Dermis blood vessel endothelial cell (primary cell): ENCODE data around the gene ZNF556. TPM values are rescaled to one million over a fixed set of nuclear protein-coding genes. Genes with fewer than 3 reads are reported as not detected.
"Not testable (repeated sequence)": the region's sequence is repeated elsewhere in the genome, so short reads cannot be mapped to it uniquely, and the experiment has no call there.

Experiments
- DNase-seq: peaks from one replicate; pipeline ENCODE4 v3.0.0; 2010
- total RNA-seq: library from RNA; depleted of rRNA; stranded (reverse); fragments of >200 nt; gene quantifications from 2 replicates; pipeline ENCODE4 v1.2.3, GENCODE V29; 2014

ZNF556 gene
- total RNA-seq, 1 donor from 2014 or later = under 0.01 TPM

DNA sequence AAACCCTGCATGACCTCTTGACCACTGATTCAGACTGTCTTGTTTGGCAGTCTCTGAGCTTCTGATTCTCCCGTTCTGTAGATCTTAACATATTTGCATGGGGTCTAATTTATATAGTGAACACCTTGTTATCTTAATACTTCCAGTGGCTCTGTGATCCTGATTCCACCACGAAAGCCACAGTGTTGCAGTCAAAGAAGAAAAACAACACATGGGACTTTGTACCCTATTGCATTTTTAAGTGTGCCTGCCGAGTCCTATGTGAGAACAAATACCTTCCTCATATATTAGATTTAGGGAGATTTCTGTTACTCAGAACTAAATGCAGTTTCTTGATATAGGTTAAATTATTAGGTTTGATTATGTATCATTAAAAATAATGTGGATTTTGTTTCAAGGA lies 12.3 kb upstream of the ZNF556 start:
- no peak for DNase-seq

DNA sequence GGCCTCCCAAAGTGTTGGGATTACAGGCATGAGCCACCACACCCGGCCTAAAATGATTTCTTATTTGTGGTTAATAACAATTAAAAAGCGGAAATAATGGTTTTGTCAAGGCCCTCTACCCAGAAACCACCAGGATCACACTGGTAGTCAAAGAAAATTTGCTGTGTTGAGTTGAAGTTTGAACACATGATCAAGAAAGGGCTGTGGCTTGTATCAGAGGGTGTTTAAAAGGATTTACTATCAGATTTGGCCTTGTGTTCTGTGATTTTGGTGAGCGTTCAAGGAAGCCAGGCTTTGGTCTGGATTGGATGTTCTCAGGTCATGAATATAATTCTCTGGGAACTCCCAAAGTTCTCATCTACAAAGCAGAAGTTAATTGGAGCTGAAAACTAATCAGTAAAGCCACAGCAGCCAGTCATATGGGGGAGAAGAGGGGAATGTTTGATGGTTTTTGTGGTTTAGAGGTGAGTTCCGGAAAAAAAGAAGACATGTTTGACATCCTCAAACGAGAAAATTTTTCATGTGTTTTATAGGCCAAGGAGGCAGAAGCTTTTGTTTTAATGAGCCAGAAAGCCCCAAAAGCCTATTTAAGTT lies 10.6 kb upstream of the ZNF556 start:
- no peak for DNase-seq

DNA sequence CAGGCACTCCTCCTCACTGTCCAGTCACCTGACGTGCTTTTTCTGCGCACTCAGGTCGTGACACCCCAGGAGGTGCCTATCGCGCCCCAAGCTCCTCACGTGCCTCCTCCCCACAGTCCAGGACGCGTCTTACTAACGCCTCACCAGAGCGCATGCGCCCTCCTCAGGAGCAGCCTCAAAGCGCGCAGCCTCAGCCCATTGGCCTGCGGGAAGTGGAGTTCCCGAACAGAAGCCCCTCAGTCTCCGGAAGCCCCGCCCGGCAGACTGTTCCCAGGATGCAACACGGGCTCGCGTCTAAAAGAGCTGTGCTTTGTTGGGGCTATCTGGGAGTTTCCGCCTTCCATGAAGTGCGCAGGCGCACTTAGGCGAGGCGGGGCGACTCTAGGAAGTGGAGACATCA lies 8.3 kb upstream of the ZNF556 start:
- DNase-seq = no peak

DNA sequence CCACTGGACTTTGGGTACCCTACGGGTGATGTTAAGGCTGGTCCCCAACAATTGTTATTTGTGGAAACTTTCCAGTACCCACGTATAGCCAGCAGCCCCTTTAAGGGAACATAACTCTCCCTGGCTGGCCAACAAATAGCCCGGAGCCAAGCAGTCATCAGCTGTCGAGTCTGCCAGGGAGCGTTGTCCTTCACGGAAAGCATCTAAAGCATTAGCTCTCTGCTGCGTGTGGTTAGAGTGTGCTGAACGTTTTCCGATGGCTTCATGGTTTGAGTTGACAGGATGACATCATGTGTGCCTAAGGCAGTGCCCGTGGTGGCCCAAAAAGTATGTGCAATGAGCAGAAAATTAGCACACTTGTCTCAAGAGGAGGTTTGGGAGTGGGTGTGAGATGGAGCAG lies 3.3 kb upstream of the ZNF556 start:
- DNase-seq = no peak

DNA sequence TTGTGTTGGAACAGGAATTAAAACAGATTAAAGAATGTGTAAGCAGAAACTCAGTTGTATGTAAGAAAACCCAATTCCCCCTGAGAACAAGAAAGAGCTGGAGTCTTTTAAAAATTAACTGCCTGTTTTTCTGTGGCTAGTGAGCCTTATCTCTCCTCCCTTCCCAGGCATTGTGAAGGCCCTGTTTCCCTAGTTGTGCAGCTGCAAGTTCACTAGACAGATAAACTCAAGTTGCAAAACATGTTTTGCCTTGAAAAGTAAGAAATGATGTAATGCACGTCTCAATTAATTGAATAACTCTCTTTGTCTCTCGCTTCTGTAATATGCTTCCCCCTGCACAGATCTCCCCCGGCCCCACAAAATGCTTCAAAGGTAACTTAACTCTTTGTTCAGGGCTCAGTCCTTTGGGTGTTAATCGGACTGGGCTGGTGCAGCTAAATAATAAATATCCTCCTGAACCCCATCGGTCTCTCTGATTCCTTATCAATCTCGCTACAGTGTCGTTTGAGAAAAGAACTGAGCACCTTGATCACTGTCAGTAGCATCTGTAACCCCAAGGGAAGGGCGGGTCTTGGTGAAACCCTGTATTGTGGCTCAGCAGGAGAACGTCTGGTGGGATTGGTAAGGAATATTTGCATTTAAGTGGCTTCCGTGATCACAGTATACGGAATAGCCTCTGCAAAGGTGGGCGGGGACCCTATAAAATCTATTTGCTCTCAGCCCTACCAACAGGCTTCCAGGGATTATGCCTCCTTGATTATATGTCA lies 1.6 kb upstream of the ZNF556 start:
- no peak for DNase-seq

DNA sequence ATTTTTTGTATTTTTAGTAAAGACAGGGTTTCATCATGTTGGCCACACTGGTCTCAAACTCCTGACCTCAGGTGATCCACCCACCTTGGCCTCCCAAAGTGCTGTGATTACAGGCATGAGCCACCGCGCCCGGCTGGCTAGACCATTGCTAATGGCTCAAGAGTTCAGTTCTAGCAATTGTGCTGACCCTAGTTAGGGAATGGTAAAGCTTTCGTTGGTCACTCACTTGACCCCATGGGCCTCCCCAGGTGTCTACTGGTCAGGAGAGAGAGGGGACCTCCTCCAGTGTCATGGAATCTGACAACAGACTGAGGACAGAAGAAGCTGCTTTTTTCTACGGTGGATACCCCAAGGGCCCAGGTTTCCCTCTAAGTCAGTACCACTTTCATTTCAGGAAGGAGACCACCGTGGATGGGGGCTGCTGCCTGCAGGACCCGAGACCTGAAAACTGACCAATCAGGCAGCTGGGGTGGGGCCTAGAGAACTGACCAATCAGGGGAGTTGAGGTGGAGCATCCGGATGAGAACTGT lies 575 bp upstream of the ZNF556 start:
- no peak for DNase-seq

DNA sequence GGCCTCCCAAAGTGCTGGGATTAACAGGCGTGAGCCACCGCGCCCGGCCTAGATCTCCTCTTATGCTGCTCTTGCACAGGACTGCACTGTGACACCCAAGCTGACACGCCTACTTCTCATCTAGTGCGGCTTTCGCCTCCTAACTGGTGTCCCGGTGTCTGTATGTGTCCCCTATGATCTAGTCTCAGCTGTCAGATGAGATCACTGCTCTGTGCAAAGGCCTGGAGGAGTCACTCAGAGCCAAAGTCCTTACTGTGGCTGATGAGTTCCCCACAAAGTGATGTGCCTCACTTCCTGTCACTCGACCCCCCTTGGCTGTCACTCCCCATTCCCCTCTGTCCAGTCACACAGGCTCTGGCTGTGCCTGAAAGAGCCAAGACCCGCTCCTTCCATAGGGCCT lies 2.5 kb downstream of the ZNF556 start:
- no peak for DNase-seq

DNA sequence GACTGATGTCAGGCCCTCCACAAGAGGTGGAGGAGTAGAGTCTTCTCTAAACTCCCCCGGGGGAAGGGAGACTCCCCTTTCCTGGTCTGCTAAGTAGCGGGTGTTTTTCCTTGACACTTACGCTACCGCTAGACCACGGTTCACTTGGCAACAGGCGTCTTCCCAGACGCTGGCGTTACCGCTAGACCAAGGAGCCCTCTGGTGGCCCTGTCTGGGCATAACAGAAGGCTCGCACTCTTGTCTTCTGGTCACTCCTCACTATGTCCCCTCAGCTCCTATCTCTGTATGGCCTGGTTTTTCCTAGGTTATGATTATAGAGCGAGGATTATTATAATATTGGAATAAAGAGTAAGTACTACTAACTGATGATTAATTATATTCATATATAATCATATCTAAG lies 5.0 kb downstream of the ZNF556 start:
- DNase-seq = peak; percentile 17

DNA sequence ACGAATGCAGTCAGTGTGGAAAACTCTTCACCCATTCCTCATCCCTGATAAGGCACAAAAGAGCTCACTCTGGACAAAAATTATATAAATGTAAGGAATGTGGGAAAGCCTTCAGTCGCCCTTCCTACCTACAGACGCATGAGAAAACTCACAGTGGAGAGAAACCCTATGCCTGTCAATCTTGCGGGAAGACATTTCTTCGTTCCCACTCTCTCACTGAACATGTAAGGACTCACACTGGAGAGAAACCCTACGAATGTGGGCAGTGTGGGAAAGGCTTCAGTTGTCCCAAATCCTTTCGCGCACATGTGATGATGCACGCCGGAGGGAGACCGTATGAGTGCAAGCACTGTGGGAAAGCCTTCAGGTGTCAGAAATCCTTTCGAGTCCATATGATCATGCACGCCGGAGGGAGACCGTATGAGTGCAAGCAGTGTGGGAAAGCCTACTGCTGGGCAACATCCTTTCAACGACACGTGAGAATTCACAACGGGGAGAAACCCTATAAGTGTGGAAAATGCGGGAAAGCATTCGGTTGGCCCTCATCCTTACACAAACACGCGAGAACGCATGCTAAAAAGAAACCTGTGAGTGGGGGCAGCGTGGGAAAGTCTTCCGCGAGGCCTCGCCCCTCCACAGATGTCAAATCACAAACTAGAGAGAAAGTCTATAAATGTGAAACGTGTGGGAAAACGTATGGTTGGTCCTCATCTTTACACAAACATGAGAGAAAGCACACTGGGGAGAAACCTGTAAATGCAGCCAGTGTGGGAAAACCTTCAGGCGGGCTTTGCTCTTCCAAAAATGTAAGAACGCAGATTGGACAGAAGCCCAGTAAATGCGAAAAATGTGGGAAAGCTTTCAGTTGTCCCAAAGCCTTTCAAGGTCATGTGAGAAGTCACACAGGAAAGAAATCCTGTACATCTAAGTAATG lies 10.5 kb downstream of the ZNF556 start:
- no peak for DNase-seq

DNA sequence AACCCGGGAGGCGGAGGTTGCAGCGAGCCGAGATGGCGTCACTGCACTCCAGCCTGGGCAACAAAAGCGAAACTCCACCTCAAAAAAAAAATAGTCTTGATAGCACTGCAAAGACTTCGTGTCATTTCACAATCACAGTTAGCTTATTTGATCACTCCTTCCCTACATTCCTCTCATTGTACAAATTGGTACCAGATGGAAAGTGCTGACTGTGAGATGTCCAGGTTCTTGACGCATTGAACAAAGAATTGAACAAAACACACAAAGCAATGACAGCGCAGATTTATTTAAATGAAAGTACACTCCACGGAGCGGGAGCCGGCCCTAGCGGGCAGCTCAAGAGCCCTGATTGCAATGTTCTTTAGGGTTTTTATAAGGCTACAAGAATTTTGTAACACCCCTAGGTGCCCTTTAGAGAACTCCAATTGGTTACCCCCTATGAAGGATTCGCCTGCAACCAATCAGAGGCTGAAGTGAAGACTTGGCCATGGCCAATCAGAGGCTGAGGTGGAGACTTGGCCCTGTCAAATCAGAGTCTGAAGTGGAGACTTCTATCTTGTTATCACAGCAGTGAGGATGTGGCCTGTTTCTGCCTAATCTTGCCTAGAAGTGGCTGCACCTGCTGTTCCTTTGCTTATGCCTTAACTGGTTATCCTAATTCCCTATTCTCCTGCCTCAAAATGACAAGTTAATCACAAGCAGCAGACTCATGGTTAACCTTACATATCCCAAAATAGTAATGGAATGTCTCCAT lies 16.7 kb downstream of the ZNF556 start:
- no peak for DNase-seq

DNA sequence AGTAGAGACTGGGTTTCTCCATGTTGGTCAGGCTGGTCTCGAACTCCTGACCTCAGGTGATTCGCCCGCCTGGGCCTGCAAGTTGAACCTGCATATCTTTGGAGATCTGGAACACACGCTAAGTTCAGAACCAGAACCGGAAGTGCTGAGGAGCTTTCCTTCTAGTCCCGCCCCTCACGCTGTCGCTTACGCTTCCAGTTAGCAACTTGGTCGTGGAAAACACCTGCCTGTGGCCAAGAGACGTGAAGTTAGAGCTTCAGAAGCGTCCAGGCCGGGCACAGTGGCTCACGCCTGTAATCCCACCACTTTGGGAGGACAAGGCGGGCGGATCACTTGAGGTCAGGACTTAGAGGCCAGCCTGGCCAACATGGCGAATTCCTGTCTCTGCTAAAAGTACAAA lies 18.6 kb downstream of the ZNF556 start:
- DNase-seq = no peak

DNA sequence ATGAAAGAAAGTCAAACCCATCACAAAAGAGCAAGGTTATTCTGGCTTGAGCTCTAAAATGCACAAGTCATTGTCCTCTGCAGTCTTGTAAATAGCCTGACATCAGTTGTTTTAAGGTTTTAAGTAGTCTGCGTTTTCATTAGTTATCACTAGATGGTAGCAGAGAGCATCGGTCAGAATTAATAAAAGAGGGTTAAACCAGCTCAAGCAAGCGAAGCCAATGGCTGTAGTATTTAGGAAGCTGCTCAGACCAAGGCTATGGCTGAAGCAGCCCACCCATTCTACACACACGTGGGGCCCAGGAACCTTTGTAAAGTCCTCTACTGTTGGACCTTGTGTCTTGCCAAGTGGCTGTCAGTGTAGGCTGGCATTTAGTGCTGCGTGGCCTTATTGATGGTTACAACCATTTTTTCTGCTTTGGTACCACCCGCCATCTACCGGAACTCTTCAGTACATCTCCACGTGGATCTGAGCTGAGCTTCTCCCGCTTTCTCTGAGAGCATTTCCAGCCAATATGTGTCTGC lies 20.3 kb downstream of the ZNF556 start:
- DNase-seq = peak; percentile 83

DNA sequence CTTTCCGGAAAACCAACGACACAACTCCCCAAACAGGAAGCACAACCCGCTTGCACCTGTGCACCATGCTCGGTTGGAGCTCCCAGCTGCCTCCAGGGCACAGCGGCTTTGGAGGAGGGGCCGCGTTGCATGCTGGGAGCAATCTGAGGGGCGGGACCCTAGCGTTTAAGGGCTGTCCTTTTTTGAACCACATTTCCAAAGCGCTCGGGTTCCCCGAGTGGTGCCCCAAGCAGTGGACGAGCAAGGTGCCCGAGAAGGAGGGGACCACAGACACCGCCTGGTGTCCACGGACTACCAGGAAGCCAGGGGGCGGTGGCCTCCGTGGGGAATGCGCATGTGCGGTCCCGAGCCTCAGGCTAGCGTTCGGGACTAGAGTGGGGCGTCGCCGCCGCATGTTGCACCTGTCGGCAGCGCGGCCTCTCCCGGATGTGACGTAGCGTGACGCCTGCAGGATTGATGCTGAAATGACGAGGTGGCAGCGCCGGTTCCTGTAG lies 21.6 kb downstream of the ZNF556 start:
- DNase-seq = peak; percentile 55

DNA sequence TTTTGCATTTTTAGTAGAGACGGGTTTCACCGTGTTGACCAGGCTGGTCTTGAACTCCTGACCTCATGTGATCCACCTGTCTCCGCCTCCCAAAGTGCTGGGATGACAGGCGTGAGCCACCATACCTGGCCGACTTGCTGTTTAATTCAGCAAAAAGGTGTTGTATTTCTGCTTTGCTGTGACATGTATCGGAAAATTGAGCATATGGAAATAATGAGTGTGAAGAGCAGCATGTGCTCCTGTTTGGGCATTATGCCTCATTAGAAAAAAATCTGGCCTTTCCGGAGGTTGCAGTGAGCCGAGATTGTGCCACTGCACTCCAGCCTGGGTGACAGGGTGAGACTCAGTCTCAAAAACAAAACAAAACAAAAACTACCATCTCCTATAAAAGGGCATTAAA lies 23.4 kb downstream of the ZNF556 start:
- not testable (repeated sequence) for DNase-seq

DNA sequence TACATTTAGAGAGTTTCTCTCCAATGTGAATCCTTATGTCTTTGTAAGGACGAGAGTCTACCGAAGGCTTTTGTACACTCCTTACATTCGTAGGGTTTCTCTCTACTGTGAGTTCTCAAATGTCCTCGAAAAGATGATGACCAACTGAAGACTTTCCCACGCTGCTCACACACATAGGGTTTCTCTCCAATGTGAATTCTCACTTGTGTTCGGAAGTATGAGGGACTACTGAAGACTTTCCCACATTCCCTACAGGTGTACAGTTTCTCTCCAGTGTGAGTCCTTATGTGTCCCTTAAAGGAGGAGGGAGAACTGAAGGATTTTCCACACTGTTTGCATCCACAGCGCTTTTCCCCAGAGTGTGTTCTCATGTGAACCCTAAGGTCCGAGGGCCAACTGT lies 29.6 kb downstream of the ZNF556 start:
- no peak for DNase-seq

DNA sequence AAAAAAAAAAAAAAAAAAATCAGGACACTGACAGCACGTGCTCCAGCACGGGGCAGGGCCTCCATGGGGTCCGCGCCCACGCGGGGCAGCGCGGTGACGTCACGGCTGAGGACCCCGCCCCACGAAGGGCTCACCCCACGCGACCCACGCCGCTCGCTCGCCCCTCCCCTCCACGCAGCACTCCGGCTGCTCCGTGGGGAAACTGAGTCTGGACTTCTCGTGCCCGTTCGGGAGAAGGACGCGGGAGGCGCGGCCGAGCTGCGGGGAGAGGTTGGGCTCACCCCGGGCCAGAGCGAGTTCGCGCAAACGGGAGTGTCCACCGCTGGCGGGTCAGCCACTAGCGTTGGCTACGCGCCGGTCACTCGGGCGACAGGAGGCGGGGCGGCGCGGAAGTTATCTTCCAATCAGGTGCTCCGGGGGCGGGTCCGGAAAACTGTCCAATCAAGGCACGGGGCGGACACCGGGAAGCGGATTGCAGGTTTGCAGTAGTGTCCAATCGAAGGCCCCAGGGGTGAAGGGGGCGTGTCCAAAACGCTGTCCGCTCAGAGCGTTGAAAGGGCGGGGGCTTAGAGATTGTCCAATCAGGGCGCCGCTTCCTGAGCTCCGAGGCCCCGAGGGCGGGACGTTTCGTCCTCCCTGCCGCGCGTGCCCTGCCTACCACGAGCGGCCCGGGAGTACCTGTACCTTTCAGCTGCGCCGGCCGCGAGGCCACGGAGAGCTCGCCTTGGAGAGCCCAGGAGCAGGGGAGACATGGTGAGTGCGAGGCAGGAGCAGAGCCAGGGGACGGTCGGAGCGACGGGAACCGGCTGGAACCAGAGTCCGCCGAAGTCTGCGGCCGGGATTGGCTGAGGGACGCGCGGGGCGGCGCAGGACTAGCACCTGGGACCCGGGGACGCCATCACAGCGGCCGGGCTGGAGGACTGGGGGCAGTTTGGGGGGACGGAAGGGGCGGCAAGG lies 33.4 kb downstream of the ZNF556 start, which contains the start of gene ZNF57:
ZNF57 (plus strand) TSS at position 633 of the 957 bp plus-strand sequence; CDS start at position 751, 118 bp downstream.
- DNase-seq = peak; percentile 100

DNA sequence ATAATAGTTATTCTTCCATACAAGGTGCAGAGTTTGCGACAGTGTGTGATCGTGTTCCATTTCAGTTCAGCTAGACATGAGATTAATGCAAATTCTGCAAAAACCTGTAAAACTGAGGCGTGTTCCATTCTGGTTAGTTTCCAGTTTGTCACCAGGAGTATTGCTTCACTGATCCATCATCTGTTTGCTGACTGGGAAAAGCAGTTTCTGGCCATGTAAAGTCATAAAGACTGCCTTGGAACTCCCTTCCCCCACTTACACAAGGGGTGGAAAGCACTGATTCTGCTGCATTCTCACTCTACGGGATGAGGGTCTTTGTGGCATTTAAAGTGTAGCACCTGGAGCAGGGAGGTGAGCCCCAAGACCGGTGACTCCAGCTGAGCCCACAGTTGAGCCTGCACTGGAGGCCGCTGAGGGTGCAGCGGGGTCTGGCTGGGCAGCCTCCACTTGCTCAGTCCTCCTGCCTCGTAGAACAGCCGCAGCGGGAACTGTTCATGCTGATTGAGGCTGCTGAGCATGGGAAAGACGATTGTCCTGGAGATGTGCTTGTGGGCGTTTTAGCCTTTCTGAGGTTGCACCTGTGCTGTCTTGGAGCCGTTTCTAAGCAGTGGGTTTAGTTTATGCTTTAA lies 35.6 kb downstream of the ZNF556 start:
- DNase-seq = no peak

DNA sequence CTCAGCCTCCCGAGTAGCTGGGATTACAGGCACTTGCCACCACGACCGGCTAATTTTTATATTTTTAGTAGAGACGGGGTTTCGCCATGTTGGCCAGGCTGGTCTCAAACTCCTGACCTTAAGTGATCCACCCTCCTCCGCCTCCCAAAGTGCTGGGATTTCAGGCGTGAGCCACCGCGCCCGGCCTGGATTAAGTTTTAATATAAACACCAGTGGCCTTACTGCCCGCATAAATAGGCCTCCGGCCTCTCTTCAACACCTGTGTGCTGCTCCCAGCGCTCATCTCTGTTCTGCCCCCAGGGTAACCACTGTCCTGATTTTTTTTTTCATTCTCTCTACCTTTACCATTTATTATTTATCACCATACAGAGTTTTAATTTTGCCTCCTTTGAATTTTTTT lies 36.2 kb downstream of the ZNF556 start:
- not testable (repeated sequence) for DNase-seq

DNA sequence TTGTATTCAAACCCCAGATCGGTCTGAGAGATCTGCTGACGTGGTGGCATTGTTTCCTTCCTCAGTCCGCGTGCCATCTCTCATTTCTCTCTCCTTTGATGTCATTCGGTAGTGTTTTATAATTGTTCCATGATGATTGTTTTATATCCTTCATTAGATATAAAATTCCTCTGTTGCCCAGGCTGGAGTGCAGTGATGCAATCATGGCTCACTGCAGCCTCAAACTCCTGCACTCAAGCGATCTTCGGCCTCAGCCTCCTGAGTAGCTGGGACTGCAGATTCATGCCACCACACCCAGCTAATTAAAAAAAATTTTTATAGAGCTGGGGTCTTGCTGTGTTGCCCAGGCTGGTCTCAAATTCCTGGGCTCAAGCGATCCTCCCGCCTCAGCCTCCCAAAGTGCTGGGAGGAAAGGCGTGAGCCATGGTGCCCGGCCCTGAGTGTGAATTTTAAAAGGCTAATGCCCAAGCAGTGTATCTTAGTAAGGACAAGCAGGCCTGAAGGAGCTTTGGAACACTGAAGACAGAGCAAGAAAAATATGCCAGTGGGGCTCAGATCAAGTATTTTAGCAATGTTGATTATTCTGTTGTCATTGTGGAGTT lies 38.9 kb downstream of the ZNF556 start:
- DNase-seq = no peak
